Thoracic aorta (tissue), 2 donors: Measurements from ENCODE around the gene NRM. TPM values are rescaled to one million over a fixed set of nuclear protein-coding genes. Genes with fewer than 3 reads are reported as not detected.

Source experiments
- ATAC-seq: fragments of 150-250 bp; one replicate; pipeline ENCODE4 v1.8.0; 2017; ENCODE audit warnings: low read depth; ENCODE audit not compliant: insufficient number of reproducible peaks, low FRiP score
- DNase-seq: peaks from one replicate; pipeline ENCODE4 v3.0.0-alpha.2; 2020; ENCODE audit warnings: low spot score
- H3K27ac ChIP-seq, 2 donors: fragments of 200-600 bp; sonication (generic); 1 replicate in 1 of 2; 2 replicates in 1 of 2; pipeline ENCODE4 v1.5.1; 2016; ENCODE audit warnings: mild to moderate bottlenecking in 2 of 2, moderate library complexity in 2 of 2
- H3K27me3 ChIP-seq: fragments of 200-600 bp; sonication (generic); replicated peaks from 2 replicates; pipeline ENCODE4 v1.6.0; 2016; ENCODE audit warnings: mild to moderate bottlenecking; ENCODE audit not compliant: insufficient read depth
- H3K36me3 ChIP-seq: fragments of 200-600 bp; sonication (generic); one replicate; pipeline ENCODE4 v1.5.1; 2016
- H3K4me1 ChIP-seq, 2 donors: fragments of 200-600 bp; sonication (generic); 1 replicate in 1 of 2; 2 replicates in 1 of 2; pipeline versions ENCODE4 v1.5.1 to v1.6.0; 2016; ENCODE audit warnings: low read depth in 2 of 2, mild to moderate bottlenecking in 1 of 2; ENCODE audit not compliant: control insufficient read depth in 1 of 2
- H3K4me3 ChIP-seq: fragments of 200-600 bp; sonication (generic); 2 replicates; pipeline ENCODE4 v1.5.1; 2016; ENCODE audit warnings: mild to moderate bottlenecking
- H3K9me3 ChIP-seq: fragments of 200-600 bp; sonication (generic); 2 replicates; pipeline ENCODE4 v1.5.1; 2016
- CTCF ChIP-seq: fragments of 200-600 bp; sonication (generic); IDR thresholded peaks from one replicate; pipeline ENCODE4 v1.5.1; 2019; ENCODE audit warnings: antibody characterized with exemption
- total RNA-seq, 2 donors: library from RNA; depleted of rRNA; stranded (reverse); fragments of >200 nt; gene quantifications; one replicate each; pipeline versions ENCODE4 v1.1.0 to v1.2.3, GENCODE V29; 2016

NRM gene
- total RNA-seq, 2 donors from 2014 or later = 2.3 to 17.1 TPM

DNA sequence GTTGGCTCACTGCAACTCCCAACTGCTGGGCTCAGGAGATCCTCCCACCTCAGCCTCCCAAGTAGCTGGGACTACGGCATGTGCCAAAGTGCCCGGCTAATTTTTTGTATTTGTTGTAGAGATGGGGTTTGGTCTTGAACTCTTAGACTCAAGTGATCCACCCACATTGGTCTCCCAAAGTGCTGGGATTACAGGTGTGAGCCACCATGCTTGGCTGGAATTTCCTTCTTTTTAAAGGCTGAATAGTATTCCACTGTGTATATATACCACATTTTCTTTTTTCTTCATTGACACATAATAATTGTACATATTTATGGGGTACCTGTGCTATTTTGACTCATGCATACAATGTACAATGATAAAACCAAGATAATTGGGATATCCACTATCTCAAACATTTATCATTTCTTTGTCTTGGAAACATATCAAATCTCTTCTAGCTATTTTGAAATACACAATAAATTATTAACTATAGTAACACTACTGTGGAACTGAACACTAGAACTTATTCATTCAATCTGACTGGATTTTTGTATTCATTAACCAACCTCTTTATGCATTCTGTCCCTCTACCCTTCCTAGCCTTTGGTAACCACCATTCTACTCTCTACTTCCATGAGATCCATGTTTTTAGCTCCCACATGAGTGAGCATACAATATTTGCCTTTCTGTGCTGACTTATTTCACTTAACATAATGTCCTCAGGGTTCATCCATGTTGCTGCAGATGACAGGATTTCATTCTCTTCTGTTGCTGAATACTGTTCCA, 18.5 kb upstream of the NRM start:
- ATAC-seq (no peak), DNase-seq (no peak)
- TF ChIP-seq CTCF = no peak
- H3K4me3 ChIP-seq = no peak overlapping the region
- H3K9me3 ChIP-seq = no peaks in the 10 kb centered on the region
- H3K36me3 ChIP-seq = peaks cover 63% of the 10 kb centered on the region
- no peak overlapping the region for H3K27ac ChIP-seq
- no peaks in the 10 kb centered on the region for H3K27me3 ChIP-seq
- no peaks in the 10 kb centered on the region for H3K4me1 ChIP-seq

DNA sequence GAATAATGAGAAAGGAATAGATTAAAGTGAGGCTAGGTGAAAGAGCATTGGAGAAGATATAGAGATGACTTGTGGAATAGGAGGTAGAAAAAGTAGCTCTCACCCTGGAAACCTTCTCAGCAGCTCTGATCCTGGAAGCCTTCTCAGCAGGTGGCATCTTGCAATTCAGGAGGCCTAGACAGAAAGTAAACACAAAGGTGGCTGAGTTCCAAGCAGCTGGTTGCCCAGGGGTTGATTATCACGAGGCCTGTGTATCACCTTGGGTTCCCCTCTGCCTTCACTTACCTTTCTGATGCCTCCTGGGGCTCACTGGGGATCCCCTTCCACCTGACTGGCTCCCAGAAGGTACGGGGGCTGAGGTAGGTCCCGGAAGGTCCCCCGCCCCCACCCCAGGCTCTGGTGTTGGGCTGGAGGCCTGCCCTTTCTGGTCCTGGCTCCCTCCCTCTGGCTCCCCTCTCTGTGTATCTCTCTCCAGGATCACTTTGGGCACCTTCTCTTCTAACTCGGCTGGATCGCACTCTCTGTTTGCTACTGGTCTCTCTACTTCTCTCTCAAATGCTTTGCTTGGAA, 16.6 kb upstream of the NRM start:
- no peak for TF ChIP-seq CTCF
- H3K9me3 ChIP-seq = no peaks in the 10 kb centered on the region
- ATAC-seq (no peak), DNase-seq (no peak)
- H3K27ac ChIP-seq = no peak overlapping the region
- H3K4me1 ChIP-seq = no peaks in the 10 kb centered on the region
- H3K36me3 ChIP-seq = peaks cover 45% of the 10 kb centered on the region
- H3K4me3 ChIP-seq = no peak overlapping the region
- H3K27me3 ChIP-seq = no peaks in the 10 kb centered on the region

DNA sequence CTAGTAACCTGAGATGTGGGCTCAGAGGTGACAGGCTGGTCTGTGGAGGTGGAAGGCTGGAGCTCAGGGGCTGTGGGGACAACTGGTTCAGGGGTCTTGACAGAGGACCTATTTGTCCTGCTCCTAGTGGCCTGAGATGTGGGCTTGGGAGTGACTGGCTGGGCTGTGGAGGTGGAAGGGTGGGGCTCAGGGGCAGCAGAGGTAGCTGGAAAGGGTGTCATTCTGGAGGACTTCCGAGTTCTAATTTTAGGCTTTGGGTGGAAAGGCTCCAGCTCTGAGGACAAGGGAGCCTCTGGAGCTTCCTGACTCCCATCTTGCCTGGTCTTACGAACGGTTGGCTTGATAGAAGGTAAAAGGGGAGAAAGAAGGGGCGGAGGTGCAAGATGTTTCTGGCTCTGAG, 14.8 kb upstream of the NRM start:
- Histone ChIP-seq H3K27me3 (no peaks in the 10 kb centered on the region), H3K27ac (no peak overlapping the region), H3K9me3 (no peaks in the 10 kb centered on the region), H3K4me1 (no peaks in the 10 kb centered on the region), H3K4me3 (no peak overlapping the region), H3K36me3 (peaks cover 33% of the 10 kb centered on the region)
- no peak for DNase-seq
- no peak for ATAC-seq
- no peak for TF ChIP-seq CTCF

DNA sequence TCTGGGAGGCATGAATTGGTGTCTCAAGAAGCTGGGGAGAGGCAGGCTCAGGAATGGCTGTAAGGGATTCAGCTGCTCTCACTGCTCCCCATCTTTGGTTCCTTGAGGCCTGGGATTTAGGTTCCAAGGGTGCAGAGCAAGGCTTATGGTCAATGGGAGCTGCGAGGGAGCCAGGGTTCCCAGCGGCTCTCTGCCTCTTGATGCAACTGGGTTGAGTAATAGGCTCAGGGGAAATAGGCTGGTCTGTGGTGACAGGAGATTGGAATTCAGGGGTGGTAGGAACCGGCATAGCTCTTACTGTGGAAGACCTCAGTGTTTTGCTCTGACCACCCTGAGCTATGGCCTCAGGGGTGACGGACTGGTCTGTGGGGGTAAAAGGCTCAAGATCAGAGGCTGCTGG, 13.0 kb upstream of the NRM start:
- DNase-seq = no peak
- H3K9me3 ChIP-seq = no peaks in the 10 kb centered on the region
- no peak overlapping the region for H3K4me3 ChIP-seq
- no peak overlapping the region for H3K27ac ChIP-seq
- peaks cover 23% of the 10 kb centered on the region for H3K36me3 ChIP-seq
- no peak for TF ChIP-seq CTCF
- H3K4me1 ChIP-seq = no peaks in the 10 kb centered on the region
- no peaks in the 10 kb centered on the region for H3K27me3 ChIP-seq
- ATAC-seq = no peak

DNA sequence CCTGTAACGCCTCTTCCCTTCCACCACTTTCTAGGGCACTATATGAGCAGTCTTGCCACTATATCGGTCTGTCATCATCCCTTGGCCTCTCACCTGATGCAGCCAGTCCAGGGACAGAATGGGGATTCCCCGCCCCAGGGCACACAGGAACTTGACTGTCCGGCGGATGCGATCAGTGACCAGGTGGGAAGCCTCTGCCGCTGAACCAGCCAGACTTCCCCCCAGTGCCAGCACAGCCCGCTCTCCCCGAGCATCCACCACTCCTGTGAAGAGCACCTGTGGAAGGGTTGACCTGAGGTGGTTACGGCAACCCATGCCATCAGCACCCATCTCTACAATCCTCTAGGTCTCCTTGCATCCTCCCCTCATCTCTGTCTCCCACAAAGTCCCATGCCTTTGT, 12.2 kb upstream of the NRM start:
- ATAC-seq (no peak), DNase-seq (no peak)
- peaks cover 19% of the 10 kb centered on the region for H3K36me3 ChIP-seq
- H3K27ac ChIP-seq = no peak overlapping the region
- no peaks in the 10 kb centered on the region for H3K4me1 ChIP-seq
- H3K9me3 ChIP-seq = no peaks in the 10 kb centered on the region
- H3K4me3 ChIP-seq = no peak overlapping the region
- no peak for TF ChIP-seq CTCF
- H3K27me3 ChIP-seq = no peaks in the 10 kb centered on the region
